Activated T-helper 17 cell treated with anti-CD3 and anti-CD28 coated beads, Interleukin-2, amount 50 U/mL, for 72 hours (primary cell): ENCODE results near the gene ERO1B. TPM values are rescaled to one million over a fixed set of nuclear protein-coding genes. Genes with fewer than 3 reads are reported as not detected.

Source experiments
- ATAC-seq: fragments of 150-1000 bp; cut with Tn5 transposase; replicated peaks from 2 replicates; pipeline ENCODE4 v1.10.0; 2021; ENCODE audit warnings: mild to moderate bottlenecking, moderate library complexity
- H3K27ac Mint-ChIP-seq: one replicate; pipeline ENCODE4 v1.8.0; 2022; ENCODE audit warnings: mixed read lengths
- H3K27me3 Mint-ChIP-seq: one replicate; pipeline ENCODE4 v1.8.0; 2022; ENCODE audit warnings: mixed read lengths
- H3K36me3 Mint-ChIP-seq: one replicate; pipeline ENCODE4 v1.8.0; 2022; ENCODE audit warnings: low read depth, mild to moderate bottlenecking, mixed read lengths
- H3K4me1 Mint-ChIP-seq: one replicate; pipeline ENCODE4 v1.8.0; 2022; ENCODE audit warnings: mixed read lengths
- H3K4me3 Mint-ChIP-seq: one replicate; pipeline ENCODE4 v1.8.0; 2022; ENCODE audit warnings: mild to moderate bottlenecking, mixed read lengths
- H3K9me3 Mint-ChIP-seq: one replicate; pipeline ENCODE4 v1.8.0; 2022; ENCODE audit warnings: mixed read lengths
- total RNA-seq, 2 donors: library from RNA; stranded (reverse); gene quantifications; one replicate each; pipeline ENCODE4 v1.2.3, GENCODE V29; 2022

ERO1B gene
- total RNA-seq, 2 donors from 2014 or later = 4.0 to 4.2 TPM

GRCh38 chr1:236251587-236251986 lies 30.2 kb downstream of the ERO1B start:
- no peak for ATAC-seq
- Mint-ChIP-seq H3K9me3 (no peaks in the 10 kb centered on the region), H3K36me3 (peaks cover 24% of the 10 kb centered on the region), H3K4me3 (no peak overlapping the region), H3K4me1 (no peaks in the 10 kb centered on the region), H3K27me3 (no peaks in the 10 kb centered on the region), H3K27ac (no peak overlapping the region)

- Mint-ChIP-seq H3K4me1 (no peaks in the 10 kb centered on the region), H3K27me3 (no peaks in the 10 kb centered on the region), H3K9me3 (no peaks in the 10 kb centered on the region), H3K4me3 (no peak overlapping the region), H3K36me3 (peaks cover 28% of the 10 kb centered on the region), H3K27ac (no peak overlapping the region)
- no peak for ATAC-seq
Measured at GRCh38 chr1:236247286-236247685, 34.5 kb downstream of the ERO1B start.

GRCh38 chr1:236242568-236242967 lies 39.2 kb downstream of the ERO1B start:
- H3K4me1 Mint-ChIP-seq = no peaks in the 10 kb centered on the region
- no peaks in the 10 kb centered on the region for H3K9me3 Mint-ChIP-seq
- peaks cover 22% of the 10 kb centered on the region for H3K36me3 Mint-ChIP-seq
- H3K27ac Mint-ChIP-seq = no peak overlapping the region
- H3K27me3 Mint-ChIP-seq = no peaks in the 10 kb centered on the region
- H3K4me3 Mint-ChIP-seq = no peak overlapping the region
- no peak for ATAC-seq

- Mint-ChIP-seq H3K27me3 (no peaks in the 10 kb centered on the region), H3K27ac (no peak overlapping the region), H3K4me1 (no peaks in the 10 kb centered on the region), H3K4me3 (no peak overlapping the region), H3K9me3 (no peaks in the 10 kb centered on the region), H3K36me3 (peaks cover 28% of the 10 kb centered on the region)
- ATAC-seq = no peak
Measured at GRCh38 chr1:236240675-236241074, 41.1 kb downstream of the ERO1B start.

GRCh38 chr1:236239092-236239585 lies 42.6 kb downstream of the ERO1B start:
- peaks cover 28% of the 10 kb centered on the region for H3K36me3 Mint-ChIP-seq
- no peak overlapping the region for H3K27ac Mint-ChIP-seq
- H3K9me3 Mint-ChIP-seq = no peaks in the 10 kb centered on the region
- ATAC-seq = no peak
- no peaks in the 10 kb centered on the region for H3K4me1 Mint-ChIP-seq
- no peaks in the 10 kb centered on the region for H3K27me3 Mint-ChIP-seq
- no peak overlapping the region for H3K4me3 Mint-ChIP-seq

GRCh38 chr1:236235116-236235515 lies 46.6 kb downstream of the ERO1B start:
- Mint-ChIP-seq H3K27me3 (no peaks in the 10 kb centered on the region), H3K4me3 (no peak overlapping the region), H3K4me1 (no peaks in the 10 kb centered on the region), H3K9me3 (no peaks in the 10 kb centered on the region), H3K27ac (no peak overlapping the region), H3K36me3 (peaks cover 17% of the 10 kb centered on the region)
- no peak for ATAC-seq

GRCh38 chr1:236228411-236228810 lies 53.3 kb downstream of the ERO1B start:
- no peak for ATAC-seq
- no peaks in the 10 kb centered on the region for H3K9me3 Mint-ChIP-seq
- H3K27ac Mint-ChIP-seq = no peak overlapping the region
- no peak overlapping the region for H3K4me3 Mint-ChIP-seq
- H3K27me3 Mint-ChIP-seq = no peaks in the 10 kb centered on the region
- no peaks in the 10 kb centered on the region for H3K4me1 Mint-ChIP-seq
- H3K36me3 Mint-ChIP-seq = peaks cover 34% of the 10 kb centered on the region

- ATAC-seq = no peak
Measured at GRCh38 chr1:236222632-236223031, 59.1 kb downstream of the ERO1B start.

GRCh38 chr1:236220473-236220872 lies 61.3 kb downstream of the ERO1B start:
- ATAC-seq = no peak
- H3K36me3 Mint-ChIP-seq = peaks cover 57% of the 10 kb centered on the region
- H3K4me1 Mint-ChIP-seq = no peaks in the 10 kb centered on the region
- H3K27ac Mint-ChIP-seq = peak overlapping the region; percentile 3
- no peak overlapping the region for H3K4me3 Mint-ChIP-seq
- H3K9me3 Mint-ChIP-seq = no peaks in the 10 kb centered on the region
- H3K27me3 Mint-ChIP-seq = no peaks in the 10 kb centered on the region

More at GRCh38 chr1:236222632-236223031, 59.1 kb downstream of the ERO1B start:
- Mint-ChIP-seq H3K27me3 (no peaks in the 10 kb centered on the region), H3K4me3 (no peak overlapping the region), H3K9me3 (no peaks in the 10 kb centered on the region), H3K27ac (no peak overlapping the region), H3K4me1 (no peaks in the 10 kb centered on the region), H3K36me3 (peaks cover 49% of the 10 kb centered on the region)

GRCh38 chr1:236214761-236215160 lies 67.0 kb downstream of the ERO1B start:
- no peaks in the 10 kb centered on the region for H3K27me3 Mint-ChIP-seq
- H3K4me1 Mint-ChIP-seq = no peaks in the 10 kb centered on the region
- no peaks in the 10 kb centered on the region for H3K9me3 Mint-ChIP-seq
- H3K4me3 Mint-ChIP-seq = no peak overlapping the region
- no peak overlapping the region for H3K27ac Mint-ChIP-seq
- peak; percentile 72 for ATAC-seq
- H3K36me3 Mint-ChIP-seq = peaks cover 64% of the 10 kb centered on the region

- H3K4me3 Mint-ChIP-seq = no peak overlapping the region
- H3K27ac Mint-ChIP-seq = no peak overlapping the region
- H3K27me3 Mint-ChIP-seq = no peaks in the 10 kb centered on the region
- H3K36me3 Mint-ChIP-seq = peaks cover 72% of the 10 kb centered on the region
- no peaks in the 10 kb centered on the region for H3K9me3 Mint-ChIP-seq
- no peak for ATAC-seq
- no peaks in the 10 kb centered on the region for H3K4me1 Mint-ChIP-seq
Measured at GRCh38 chr1:236213534-236213933, 68.2 kb downstream of the ERO1B start.

- no peak overlapping the region for H3K4me3 Mint-ChIP-seq
- peaks cover 78% of the 10 kb centered on the region for H3K36me3 Mint-ChIP-seq
- H3K9me3 Mint-ChIP-seq = no peaks in the 10 kb centered on the region
- no peaks in the 10 kb centered on the region for H3K27me3 Mint-ChIP-seq
- H3K4me1 Mint-ChIP-seq = no peaks in the 10 kb centered on the region
- no peak for ATAC-seq
- H3K27ac Mint-ChIP-seq = no peak overlapping the region
Measured at GRCh38 chr1:236211815-236212214, 69.9 kb downstream of the ERO1B start.

- H3K4me3 Mint-ChIP-seq = no peak overlapping the region
- H3K27ac Mint-ChIP-seq = no peak overlapping the region
- no peaks in the 10 kb centered on the region for H3K9me3 Mint-ChIP-seq
- H3K36me3 Mint-ChIP-seq = peaks cover 80% of the 10 kb centered on the region
- no peaks in the 10 kb centered on the region for H3K27me3 Mint-ChIP-seq
- no peak for ATAC-seq
- no peaks in the 10 kb centered on the region for H3K4me1 Mint-ChIP-seq
Measured at GRCh38 chr1:236209713-236210112, 72.0 kb downstream of the ERO1B start.

GRCh38 chr1:236209185-236209584 lies 72.6 kb downstream of the ERO1B start:
- Mint-ChIP-seq H3K4me3 (no peak overlapping the region), H3K27me3 (no peaks in the 10 kb centered on the region), H3K4me1 (no peaks in the 10 kb centered on the region), H3K36me3 (peaks cover 80% of the 10 kb centered on the region), H3K27ac (no peak overlapping the region), H3K9me3 (no peaks in the 10 kb centered on the region)
- no peak for ATAC-seq

GRCh38 chr1:236207569-236207968 lies 74.2 kb downstream of the ERO1B start:
- Mint-ChIP-seq H3K27me3 (no peaks in the 10 kb centered on the region), H3K36me3 (peaks cover 85% of the 10 kb centered on the region), H3K4me3 (no peak overlapping the region), H3K4me1 (no peaks in the 10 kb centered on the region), H3K9me3 (peaks cover 5% of the 10 kb centered on the region), H3K27ac (no peak overlapping the region)
- ATAC-seq = no peak

- peaks cover 5% of the 10 kb centered on the region for H3K9me3 Mint-ChIP-seq
- H3K36me3 Mint-ChIP-seq = peaks cover 89% of the 10 kb centered on the region
- no peaks in the 10 kb centered on the region for H3K4me1 Mint-ChIP-seq
- no peak overlapping the region for H3K4me3 Mint-ChIP-seq
- H3K27ac Mint-ChIP-seq = no peak overlapping the region
- no peaks in the 10 kb centered on the region for H3K27me3 Mint-ChIP-seq
- no peak for ATAC-seq
Measured at GRCh38 chr1:236207121-236207520, 74.6 kb downstream of the ERO1B start.
